GM10248 (cell line): ENCODE results near the gene NHLH1.

Experiments
- CTCF ChIA-PET: fragments of 300-600 bp; sonication (Branson Sonifier 250); formaldehyde crosslinking; extraction: SDS; loops from one replicate; lab custom pipeline; 2021; ENCODE audit warnings: antibody characterized with exemption; lab: Yijun Ruan, JAX
- POLR2A ChIA-PET: fragments of 350-650 bp; sonication (Branson Sonifier 250); formaldehyde crosslinking; extraction: SDS; loops from one replicate; lab custom pipeline; 2020; ENCODE audit warnings: antibody characterized with exemption; lab: Yijun Ruan, JAX
- DNase-seq: peaks from one replicate; pipeline ENCODE4 v3.0.0; 2012; ENCODE audit errors: extremely low spot score
- TF ChIP-seq, protein P1 (sequence below): IDR thresholded peaks from 2 replicates; pipeline ENCODE4 v1.5.1; 2012; ENCODE audit warnings: mild to moderate bottlenecking, low read depth; ENCODE audit errors: extremely low read depth, missing control alignments, control extremely low read depth

NHLH1 gene

DNA sequence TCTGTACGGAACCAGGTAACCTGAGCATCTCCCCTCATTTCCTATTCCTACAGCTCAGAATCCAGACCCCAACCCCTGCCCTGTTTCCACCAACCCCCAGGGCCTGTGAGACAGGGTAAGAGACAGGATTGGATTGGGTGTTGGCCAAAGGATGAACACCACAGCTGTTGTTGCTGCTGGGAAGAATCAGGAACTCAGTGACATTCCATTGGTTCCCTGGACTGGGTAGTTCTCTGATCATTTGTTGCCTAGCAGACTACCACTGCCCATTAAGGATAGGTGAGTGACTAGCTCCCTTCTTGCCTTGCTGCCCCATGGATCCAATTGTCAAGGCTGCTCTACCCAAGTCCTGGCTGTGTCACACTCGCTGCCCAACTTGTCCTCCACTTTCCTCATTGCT is 13.6 kb upstream of the NHLH1 start:
- TF ChIP-seq, protein P1, sequence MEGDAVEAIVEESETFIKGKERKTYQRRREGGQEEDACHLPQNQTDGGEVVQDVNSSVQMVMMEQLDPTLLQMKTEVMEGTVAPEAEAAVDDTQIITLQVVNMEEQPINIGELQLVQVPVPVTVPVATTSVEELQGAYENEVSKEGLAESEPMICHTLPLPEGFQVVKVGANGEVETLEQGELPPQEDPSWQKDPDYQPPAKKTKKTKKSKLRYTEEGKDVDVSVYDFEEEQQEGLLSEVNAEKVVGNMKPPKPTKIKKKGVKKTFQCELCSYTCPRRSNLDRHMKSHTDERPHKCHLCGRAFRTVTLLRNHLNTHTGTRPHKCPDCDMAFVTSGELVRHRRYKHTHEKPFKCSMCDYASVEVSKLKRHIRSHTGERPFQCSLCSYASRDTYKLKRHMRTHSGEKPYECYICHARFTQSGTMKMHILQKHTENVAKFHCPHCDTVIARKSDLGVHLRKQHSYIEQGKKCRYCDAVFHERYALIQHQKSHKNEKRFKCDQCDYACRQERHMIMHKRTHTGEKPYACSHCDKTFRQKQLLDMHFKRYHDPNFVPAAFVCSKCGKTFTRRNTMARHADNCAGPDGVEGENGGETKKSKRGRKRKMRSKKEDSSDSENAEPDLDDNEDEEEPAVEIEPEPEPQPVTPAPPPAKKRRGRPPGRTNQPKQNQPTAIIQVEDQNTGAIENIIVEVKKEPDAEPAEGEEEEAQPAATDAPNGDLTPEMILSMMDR, result no peak
- DNase-seq, result no peak
- CTCF ChIA-PET, result interaction anchor here (0.6 to 3.9 kb wide), 9 partner anchors 7 to 254 kb away, joined by 3 to 23 read pairs (median 5); no protein-coding TSS in a partner anchor
- POLR2A ChIA-PET, result interaction anchor here (0.9 to 1.4 kb wide), 2 partner anchors 10 to 13 kb away, joined by 3 to 4 read pairs; partner anchors contain the start of gene NHLH1

DNA sequence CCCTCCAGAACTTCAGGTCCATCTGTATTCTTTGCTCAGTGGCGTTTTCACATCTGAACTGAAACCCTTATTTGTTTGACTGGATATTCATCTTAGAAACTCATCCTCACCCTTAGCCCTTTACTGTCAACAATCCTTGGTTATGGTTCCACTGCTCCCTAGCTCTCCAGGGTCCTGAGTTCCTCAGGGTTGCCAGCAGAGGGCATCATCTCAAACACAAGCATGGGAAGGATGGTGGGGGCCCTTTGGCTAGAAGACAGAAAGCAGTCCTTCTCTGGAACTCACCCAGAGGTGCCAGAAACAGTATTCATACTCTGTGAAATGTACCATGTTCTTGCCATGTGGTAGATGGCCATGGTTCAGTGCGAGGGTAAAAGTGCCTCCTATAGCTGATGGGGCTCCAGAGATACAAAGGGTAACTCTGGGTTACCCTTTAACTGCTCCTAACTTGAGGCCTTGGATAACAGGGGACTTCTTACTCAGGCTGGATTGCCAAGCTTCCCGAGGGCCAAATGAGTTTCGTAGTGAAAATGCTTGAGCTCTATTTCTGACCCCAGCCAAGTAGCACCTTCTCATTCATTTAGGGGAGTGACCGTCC is 12.4 kb upstream of the NHLH1 start:
- ChIA-PET CTCF (interaction anchor here (0.9 to 3.9 kb wide), 14 partner anchors 9 to 255 kb away, joined by 3 to 24 read pairs (median 6); partner anchors contain the start of gene NHLH1), POLR2A (interaction anchor here (0.8 to 1.4 kb wide), 3 partner anchors 8 to 252 kb away, joined by 3 read pairs; no protein-coding TSS in a partner anchor)
- DNase-seq, result no peak
- TF ChIP-seq, protein P1, result peak; percentile 40

DNA sequence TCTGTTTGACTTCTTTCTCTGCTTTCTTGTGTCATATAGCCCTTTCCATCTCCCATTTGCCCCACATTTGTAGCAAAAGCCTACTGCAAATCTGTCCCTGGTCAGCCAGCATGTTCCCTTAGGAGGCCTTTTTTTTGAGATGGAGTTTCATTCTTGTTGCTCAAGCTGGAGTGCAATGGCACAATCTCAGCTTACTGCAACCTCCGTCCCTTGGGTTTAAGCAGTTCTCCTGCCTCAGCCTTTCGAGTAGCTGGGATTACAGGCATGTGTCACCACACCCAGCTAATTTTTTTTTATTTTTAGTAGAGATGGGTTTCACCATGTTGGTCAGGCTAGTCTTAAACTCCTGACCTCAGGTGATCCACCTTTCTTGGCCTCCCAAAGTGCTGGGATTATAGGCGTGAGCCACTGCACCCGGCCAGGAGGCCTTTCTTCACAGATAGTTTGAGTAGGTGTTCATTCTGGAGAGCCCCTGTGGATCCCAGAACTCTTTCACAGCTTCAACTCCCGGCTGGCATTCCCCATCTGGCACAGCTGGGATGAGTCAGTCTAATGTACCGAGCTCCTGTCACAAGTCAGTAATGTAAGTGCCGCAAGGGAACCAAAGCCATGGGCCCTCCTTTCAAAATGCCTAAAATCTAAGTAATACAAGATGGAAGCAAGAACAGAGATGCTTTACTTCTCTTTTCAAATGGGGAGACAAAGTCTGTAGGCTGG is 9.4 kb upstream of the NHLH1 start:
- TF ChIP-seq, protein P1, result no peak
- no peak for DNase-seq
- POLR2A ChIA-PET, result no interaction called here
- CTCF ChIA-PET, result interaction anchor here (0.7 to 3.3 kb wide), 8 partner anchors 9 to 249 kb away, joined by 3 to 17 read pairs (median 4); no protein-coding TSS in a partner anchor

DNA sequence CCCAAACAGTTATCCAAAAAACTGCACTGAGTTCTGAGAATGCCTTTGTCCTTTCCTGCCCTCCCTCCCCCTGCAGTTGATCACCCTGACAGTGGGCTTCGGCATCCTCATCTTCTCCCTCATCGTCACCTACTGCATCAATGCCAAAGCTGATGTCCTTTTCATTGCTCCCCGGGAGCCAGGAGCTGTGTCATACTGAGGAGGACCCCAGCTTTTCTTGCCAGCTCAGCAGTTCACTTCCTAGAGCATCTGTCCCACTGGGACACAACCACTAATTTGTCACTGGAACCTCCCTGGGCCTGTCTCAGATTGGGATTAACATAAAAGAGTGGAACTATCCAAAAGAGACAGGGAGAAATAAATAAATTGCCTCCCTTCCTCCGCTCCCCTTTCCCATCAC is 8.8 kb upstream of the NHLH1 start:
- TF ChIP-seq, protein P1, result no peak
- ChIA-PET POLR2A (no interaction called here), CTCF (interaction anchor here (0.7 to 2.3 kb wide), 4 partner anchors 8 to 18 kb away, joined by 3 to 12 read pairs (median 4); no protein-coding TSS in a partner anchor)
- DNase-seq, result no peak

DNA sequence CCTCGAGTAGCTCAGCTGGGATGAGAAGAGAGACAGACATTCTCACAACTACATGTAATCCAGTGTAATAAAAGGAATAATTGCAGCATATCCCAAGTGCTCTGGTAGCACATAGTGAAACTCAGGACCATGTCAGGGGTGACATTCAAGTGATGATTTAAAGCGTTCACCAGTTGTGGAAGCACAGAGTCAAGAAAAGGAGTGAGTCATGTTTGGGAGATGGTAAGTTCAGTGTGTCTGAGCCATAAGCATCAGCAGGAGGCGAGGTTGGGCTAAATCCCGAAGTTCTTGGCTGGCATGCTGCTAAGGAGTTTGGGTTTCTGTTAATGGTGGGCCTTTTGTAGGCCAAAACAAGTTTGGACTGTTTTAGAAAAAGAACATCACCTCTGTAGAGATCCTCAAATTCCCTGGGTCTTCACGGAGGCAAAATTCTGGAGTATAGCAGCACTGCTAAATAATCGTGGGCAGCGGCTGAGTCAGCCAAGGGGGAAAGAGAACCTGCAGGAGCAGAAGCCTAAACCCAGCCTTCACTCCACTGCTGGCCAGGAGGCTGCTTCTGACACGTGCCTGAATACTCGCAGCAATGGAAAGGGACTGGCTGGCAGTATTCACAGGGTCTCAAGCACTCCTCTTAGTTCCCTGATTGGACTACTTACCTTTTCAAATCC is 7.2 kb upstream of the NHLH1 start:
- no peak for DNase-seq
- ChIA-PET POLR2A (no interaction called here), CTCF (interaction anchor here (9.5 kb wide), 1 partner anchor 17 kb away, joined by 78 read pairs; no protein-coding TSS in a partner anchor)
- TF ChIP-seq, protein P1, result no peak

DNA sequence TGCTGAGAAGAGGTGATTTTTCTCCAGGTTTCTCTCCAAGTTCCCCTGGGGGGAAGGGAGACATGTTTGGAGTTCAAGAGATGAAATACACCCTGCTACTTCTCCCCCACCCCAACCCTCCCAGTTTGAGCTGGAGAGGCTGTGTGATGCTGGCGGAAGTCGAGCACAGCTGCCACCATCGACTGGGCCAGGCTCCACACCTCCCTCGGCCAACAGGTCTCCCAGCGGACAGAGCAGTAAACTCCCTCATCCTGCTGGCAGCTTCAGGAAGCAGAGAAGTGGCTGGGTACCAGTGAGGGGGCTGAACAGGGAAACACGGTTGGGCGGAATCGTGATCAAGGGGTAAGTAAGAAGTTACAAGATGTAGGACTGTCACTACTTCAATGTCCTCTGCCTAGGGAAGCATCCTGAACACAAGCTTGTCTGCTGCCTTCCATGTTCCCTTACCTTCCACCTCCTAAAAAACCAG is 6.6 kb upstream of the NHLH1 start:
- ChIA-PET POLR2A (interaction anchor here (0.6 kb wide), 1 partner anchor 263 kb away, joined by 9 read pairs; no protein-coding TSS in a partner anchor), CTCF (interaction anchor here (9.5 kb wide), 1 partner anchor 17 kb away, joined by 78 read pairs; no protein-coding TSS in a partner anchor)
- TF ChIP-seq, protein P1, result no peak
- no peak for DNase-seq
